Measurements from ENCODE around the gene MEGF6.

MEGF6 gene

DNA sequence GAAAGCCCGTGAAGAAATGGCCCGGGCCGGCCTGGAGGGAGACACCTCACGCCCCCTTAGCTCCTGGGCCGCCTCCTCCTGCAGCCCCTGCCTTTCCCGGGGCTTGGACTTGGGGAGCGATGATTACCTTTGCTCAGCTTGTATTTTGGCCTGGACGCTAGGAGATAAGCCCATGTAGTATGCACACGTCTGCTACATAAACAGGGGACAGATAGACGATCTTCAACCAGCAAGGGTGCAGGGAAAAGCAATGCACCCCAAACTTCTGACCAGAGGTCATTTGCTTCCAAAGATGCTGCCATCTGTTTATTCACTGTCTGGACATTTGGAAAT is 41.9 kb upstream of the MEGF6 start:
- Histone ChIP-seq H3K4me3 (ENCODE audit: severe bottlenecking) (no peak overlapping the region), H3K27me3 (ENCODE audit: insufficient read depth, poor library complexity, severe bottlenecking) (peaks cover 48% of the 10 kb centered on the region), H3K9me3 (ENCODE audit: severe bottlenecking) (no peaks in the 10 kb centered on the region), H3K36me3 (ENCODE audit: low read depth) (peaks cover 8% of the 10 kb centered on the region), H3K4me1 (ENCODE audit: insufficient read depth, poor library complexity, severe bottlenecking) (peaks cover 7% of the 10 kb centered on the region), H3K27ac (ENCODE audit: poor library complexity, severe bottlenecking) (no peak overlapping the region)
- ATAC-seq (ENCODE audit: low read depth) (no peak), DNase-seq (ENCODE audit: low spot score) (no peak)
- TF ChIP-seq CTCF (IDR thresholded peaks at IDR 0.05; ENCODE audit: poor library complexity, severe bottlenecking): no peak

DNA sequence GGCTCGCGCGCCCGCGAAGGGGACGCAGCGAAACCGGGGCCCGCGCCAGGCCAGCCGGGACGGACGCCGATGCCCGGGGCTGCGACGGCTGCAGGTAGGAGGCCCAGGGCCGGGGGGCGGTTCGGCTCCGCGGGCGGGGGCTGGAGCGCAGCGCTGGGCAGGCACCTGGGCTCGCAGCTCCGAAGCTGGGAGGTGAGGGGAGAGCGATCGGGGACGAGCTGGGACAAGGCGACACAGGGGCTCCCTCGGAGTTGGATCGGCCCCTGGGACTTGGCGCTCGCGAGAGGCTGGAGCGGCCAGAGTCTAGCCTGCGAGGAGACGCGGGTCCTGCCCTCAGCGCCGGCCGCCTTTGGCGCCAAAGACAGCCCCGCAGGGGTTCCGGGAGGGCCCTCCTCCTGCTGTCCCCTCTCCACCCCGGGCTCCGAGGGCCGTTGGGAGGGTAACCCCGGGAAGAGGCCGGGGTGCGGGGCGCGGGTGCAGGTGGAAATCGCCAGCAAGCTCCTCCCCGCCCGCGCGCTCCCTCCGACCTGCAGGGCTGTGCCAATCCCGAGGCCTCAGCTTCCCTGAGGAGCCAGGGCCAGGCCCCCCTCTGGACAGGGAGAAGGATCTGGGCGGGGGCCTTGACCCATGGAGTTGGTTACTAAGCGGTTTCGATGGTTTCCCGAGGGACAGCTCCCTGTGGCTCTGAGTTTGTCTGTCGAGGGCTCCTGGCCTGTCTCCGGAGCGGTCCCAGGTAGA is 41.4 kb upstream of the MEGF6 start:
- DNase-seq (ENCODE audit: low spot score): peak; percentile 61
- Histone ChIP-seq H3K4me3 (ENCODE audit: severe bottlenecking) (peak overlapping the region; percentile 29), H3K36me3 (ENCODE audit: low read depth) (peaks cover 13% of the 10 kb centered on the region), H3K9me3 (ENCODE audit: severe bottlenecking) (no peaks in the 10 kb centered on the region), H3K27me3 (ENCODE audit: insufficient read depth, poor library complexity, severe bottlenecking) (peaks cover 48% of the 10 kb centered on the region), H3K4me1 (ENCODE audit: insufficient read depth, poor library complexity, severe bottlenecking) (peaks cover 7% of the 10 kb centered on the region), H3K27ac (ENCODE audit: poor library complexity, severe bottlenecking) (no peak overlapping the region)
- no peak for ATAC-seq (ENCODE audit: low read depth)
- TF ChIP-seq CTCF (IDR thresholded peaks at IDR 0.05; ENCODE audit: poor library complexity, severe bottlenecking): no peak

- Histone ChIP-seq H3K27ac (ENCODE audit: poor library complexity, severe bottlenecking) (no peak within 1 kb of the TSS), H3K4me3 (ENCODE audit: severe bottlenecking) (peak within 1 kb of the TSS; percentile 29), H3K36me3 (ENCODE audit: low read depth) (peaks cover 20% of the 10 kb centered on the region), H3K4me1 (ENCODE audit: insufficient read depth, poor library complexity, severe bottlenecking) (peaks cover 7% of the 10 kb centered on the region), H3K9me3 (ENCODE audit: severe bottlenecking) (no peaks in the 10 kb centered on the region), H3K27me3 (ENCODE audit: insufficient read depth, poor library complexity, severe bottlenecking) (peaks cover 48% of the 10 kb centered on the region)
- TF ChIP-seq CTCF (IDR thresholded peaks at IDR 0.05; ENCODE audit: poor library complexity, severe bottlenecking): no peak
- peak; percentile 59 for DNase-seq (ENCODE audit: low spot score)
- ATAC-seq (ENCODE audit: low read depth): peak; percentile 17; the same call in 2 of the 3 replicates
These were observed 40.7 kb upstream of the MEGF6 start, which contains the start of gene TP73 for GRCh38 chr1:3651930-3652547. Gene TP73 (plus strand): TSS chr1:3652516. CDS start chr1:3682366, 29,850 bp downstream.

DNA sequence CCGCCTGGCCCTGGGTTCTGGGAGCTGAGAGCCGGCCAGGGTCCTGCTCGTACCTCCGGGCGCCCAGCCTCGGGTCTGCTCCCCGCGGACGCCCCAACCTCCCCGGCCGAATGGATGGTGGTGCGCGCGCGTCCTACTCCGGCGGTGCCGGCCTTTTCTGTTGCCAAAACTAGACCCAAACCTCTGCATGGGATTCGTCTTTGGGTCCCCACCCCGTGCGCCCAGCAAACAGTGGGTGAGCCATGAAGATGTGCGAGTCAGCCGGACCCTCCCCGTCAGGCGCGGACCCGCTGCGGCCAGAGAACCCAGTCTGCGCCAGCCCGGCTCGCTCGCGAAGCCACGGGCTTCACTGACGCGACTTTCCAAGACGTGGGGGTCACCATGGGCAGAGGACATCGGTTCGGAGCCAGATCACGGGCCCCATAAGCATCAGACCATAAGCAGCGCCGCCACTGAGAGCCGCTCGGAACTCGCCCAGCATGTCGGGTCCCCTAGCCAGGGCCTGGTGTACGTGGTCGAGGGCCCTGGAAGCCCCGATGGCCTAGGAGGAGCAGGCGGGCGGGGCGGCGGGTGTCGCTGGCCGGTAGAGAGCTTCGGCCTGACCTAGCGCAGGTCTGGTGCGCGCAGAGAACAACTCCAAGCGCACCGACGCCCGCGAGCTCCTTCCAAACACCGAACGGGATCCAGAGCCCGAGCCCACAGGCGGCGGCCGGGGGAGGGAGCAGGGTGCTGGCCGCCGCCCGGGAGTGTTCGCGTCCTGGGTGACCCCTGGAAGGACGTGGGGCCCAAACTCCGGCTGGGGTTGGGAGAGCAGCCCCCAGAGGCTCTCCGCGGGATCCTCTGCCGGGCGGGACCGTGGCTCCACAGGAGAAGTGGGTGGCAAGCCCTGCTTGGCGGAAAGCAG is 40.0 kb upstream of the MEGF6 start:
- ATAC-seq (ENCODE audit: low read depth): no peak

More for the DNA sequence above, 40.0 kb upstream of the MEGF6 start:
- Histone ChIP-seq H3K27me3 (ENCODE audit: insufficient read depth, poor library complexity, severe bottlenecking) (peaks cover 48% of the 10 kb centered on the region), H3K4me3 (ENCODE audit: severe bottlenecking) (peak overlapping the region; percentile 29), H3K36me3 (ENCODE audit: low read depth) (peaks cover 27% of the 10 kb centered on the region), H3K27ac (ENCODE audit: poor library complexity, severe bottlenecking) (no peak overlapping the region), H3K4me1 (ENCODE audit: insufficient read depth, poor library complexity, severe bottlenecking) (peaks cover 7% of the 10 kb centered on the region), H3K9me3 (ENCODE audit: severe bottlenecking) (no peaks in the 10 kb centered on the region)
- DNase-seq (ENCODE audit: low spot score): peak; percentile 55
- no peak for TF ChIP-seq CTCF (IDR thresholded peaks at IDR 0.05; ENCODE audit: poor library complexity, severe bottlenecking)
